G401 (cell line): ENCODE results near the gene EIF2B4. TPM values are rescaled to one million over a fixed set of nuclear protein-coding genes. Genes with fewer than 3 reads are reported as not detected.

Experiments
- DNase-seq: peaks from one replicate; pipeline ENCODE4 v3.0.0-alpha.2; 2015; ENCODE audit warnings: low spot score
- in situ Hi-C: cut with HindIII; loops from 2 replicates; pipeline ENCODE4 v1.10.0; 2016; ENCODE audit warnings: low sequenced_read_pairs, mixed read lengths
- total RNA-seq: library from RNA; depleted of rRNA; stranded (reverse); fragments of >200 nt; shearing (Covaris generic); gene quantifications from 2 replicates; pipeline ENCODE4 v1.2.3, GENCODE V29; 2014; rRNA removed

Gene EIF2B4
- 36.0 and 44.8 TPM in 2 replicates for total RNA-seq

- DNase-seq = peak; percentile 99
- in situ Hi-C loops = no loop called here
These were observed at the start of gene EIF2B4, which contains the start of gene SNX17 for GRCh38 chr2:27370026-27370815. TSS of gene EIF2B4 (minus strand) at chr2:27370338. CDS start at chr2:27370314, 24 bp downstream. TSS of gene SNX17 (plus strand) at chr2:27370616. CDS start at chr2:27370744, 128 bp downstream.

GRCh38 chr2:27416151-27416550 lies 46.0 kb upstream of the EIF2B4 start:
- no peak for DNase-seq
- in situ Hi-C loops = no loop called here

GRCh38 chr2:27412419-27413152 lies 42.4 kb upstream of the EIF2B4 start:
- no peak for DNase-seq
- in situ Hi-C loops = no loop called here

GRCh38 chr2:27409321-27410073 lies 39.4 kb upstream of the EIF2B4 start, which contains the start of gene PPM1G:
TSS of gene PPM1G (minus strand) at chr2:27409591. CDS start at chr2:27409422, 169 bp downstream.
- peak; percentile 95 for DNase-seq
- in situ Hi-C loops = no loop called here

GRCh38 chr2:27408601-27409320 lies 38.6 kb upstream of the EIF2B4 start:
- DNase-seq = peak; percentile 5
- in situ Hi-C loops = no loop called here

- peak; percentile 43 for DNase-seq
- in situ Hi-C loops = no loop called here
These were observed 37.8 kb upstream of the EIF2B4 start for GRCh38 chr2:27407798-27408491.

- no peak for DNase-seq
- in situ Hi-C loops = no loop called here
These were observed 30.4 kb upstream of the EIF2B4 start for GRCh38 chr2:27400348-27401135.

GRCh38 chr2:27398962-27399361 lies 28.8 kb upstream of the EIF2B4 start:
- no peak for DNase-seq
- in situ Hi-C loops = no loop called here

GRCh38 chr2:27393225-27393624 lies 23.1 kb upstream of the EIF2B4 start:
- DNase-seq = no peak
- in situ Hi-C loops = no loop called here

GRCh38 chr2:27390822-27391679 lies 20.9 kb upstream of the EIF2B4 start:
- in situ Hi-C loops = no loop called here

GRCh38 chr2:27381577-27382181 lies 11.5 kb upstream of the EIF2B4 start:
- in situ Hi-C loops = no loop called here
- DNase-seq = no peak

More at GRCh38 chr2:27390822-27391679, 20.9 kb upstream of the EIF2B4 start:
- no peak for DNase-seq

GRCh38 chr2:27380626-27381545 lies 10.7 kb upstream of the EIF2B4 start, which contains the start of gene ZNF513:
TSS of gene ZNF513 (minus strand) at chr2:27380734. CDS start at chr2:27380526, 208 bp downstream.
- in situ Hi-C loops = no loop called here
- DNase-seq = peak; percentile 97

GRCh38 chr2:27379836-27380625 lies 9.9 kb upstream of the EIF2B4 start:
- DNase-seq = no peak
- in situ Hi-C loops = no loop called here

GRCh38 chr2:27379383-27379835 lies 9.3 kb upstream of the EIF2B4 start:
- DNase-seq = no peak
- in situ Hi-C loops = no loop called here
